HL-60/S4 treated with retinoic acid at 250 ng/mL for 4 days and 3 days (cell line): Measurements from ENCODE around the gene TUBG1.

ENCODE experiments used
- in situ Hi-C: fragments of 300-500 bp; cut with MboI; formaldehyde crosslinking; loops from 2 replicates; pipeline ENCODE4 v1.7.0; 2022; ENCODE audit warnings: low sequenced_read_pairs

The TUBG1 gene

GRCh38 chr17:42609182-42609813 lies at the start of gene TUBG1, which contains the start of gene RETREG3:
Gene TUBG1 (plus strand): TSS chr17:42609683. CDS start chr17:42609738, 55 bp downstream.
Gene RETREG3 (minus strand): TSS chr17:42609374. CDS start chr17:42609324, 50 bp downstream.
- in situ Hi-C loops, result no loop called here

- in situ Hi-C loops, result no loop called here
Measured at GRCh38 chr17:42560246-42560645, 49.2 kb upstream of the TUBG1 start.

DNA sequence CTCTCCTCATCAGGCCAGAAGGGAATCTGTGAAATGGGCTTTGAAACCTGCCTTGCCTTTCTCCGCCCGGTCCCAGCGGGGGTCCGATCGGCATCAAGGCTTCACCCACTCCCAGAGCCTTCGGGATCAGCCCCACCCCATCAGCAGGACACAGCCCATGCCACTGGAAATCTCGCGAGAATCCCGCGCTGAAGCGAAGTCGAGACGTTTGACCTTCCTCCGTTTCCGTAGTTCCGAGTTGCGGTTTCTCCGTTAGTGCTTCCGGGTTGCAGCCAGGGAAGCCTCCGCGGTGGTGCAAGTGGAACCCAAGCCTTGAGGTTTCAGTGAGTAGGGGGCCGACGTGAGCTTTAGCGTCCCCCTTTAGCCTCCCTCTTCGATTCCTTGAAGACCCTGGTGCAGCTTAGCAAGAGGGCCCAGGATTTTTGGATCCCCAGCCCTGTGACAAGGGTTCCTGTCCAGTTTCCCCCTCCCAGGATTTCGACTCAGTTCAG lies 47.5 kb upstream of the TUBG1 start, which contains the start of gene COASY:
Gene COASY (plus strand): TSS at position 252 of the 491 bp plus-strand sequence. CDS start 475 bp downstream, outside the sequence.
- in situ Hi-C loops, result no loop called here

- in situ Hi-C loops, result no loop called here
Measured at GRCh38 chr17:42562388-42563142, 46.9 kb upstream of the TUBG1 start.

DNA sequence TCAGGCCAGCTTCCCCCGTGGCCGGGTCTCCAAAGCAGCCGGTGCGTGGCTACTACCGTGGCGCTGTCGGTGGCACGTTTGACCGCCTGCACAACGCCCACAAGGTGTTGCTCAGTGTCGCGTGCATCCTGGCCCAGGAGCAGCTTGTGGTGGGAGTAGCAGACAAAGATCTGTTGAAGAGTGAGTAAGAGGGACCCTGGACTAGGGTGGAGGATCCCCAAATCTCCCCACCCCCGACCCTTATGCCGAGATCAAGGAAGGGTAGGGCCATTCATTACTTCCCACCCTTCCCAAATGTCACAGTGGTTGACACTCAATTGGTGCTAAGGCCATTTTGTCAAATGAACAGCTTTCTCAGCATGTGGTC lies 46.4 kb upstream of the TUBG1 start:
- in situ Hi-C loops, result no loop called here

GRCh38 chr17:42563543-42563942 lies 45.9 kb upstream of the TUBG1 start:
- in situ Hi-C loops, result no loop called here

DNA sequence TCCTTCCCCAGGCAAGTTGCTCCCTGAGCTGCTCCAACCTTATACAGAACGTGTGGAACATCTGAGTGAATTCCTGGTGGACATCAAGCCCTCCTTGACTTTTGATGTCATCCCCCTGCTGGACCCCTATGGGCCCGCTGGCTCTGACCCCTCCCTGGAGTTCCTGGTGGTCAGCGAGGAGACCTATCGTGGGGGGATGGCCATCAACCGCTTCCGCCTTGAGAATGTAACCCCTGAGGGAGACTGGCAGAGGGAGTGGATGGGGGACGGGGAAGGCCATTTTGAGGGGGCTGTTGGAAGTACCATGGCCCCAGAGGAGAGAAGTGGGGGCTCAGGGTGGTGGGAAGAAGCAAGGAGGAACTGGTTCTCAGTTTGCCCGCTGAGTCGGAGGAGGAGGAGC lies 45.5 kb upstream of the TUBG1 start:
- in situ Hi-C loops, result no loop called here

GRCh38 chr17:42564815-42565522 lies 44.5 kb upstream of the TUBG1 start:
- in situ Hi-C loops, result no loop called here

DNA sequence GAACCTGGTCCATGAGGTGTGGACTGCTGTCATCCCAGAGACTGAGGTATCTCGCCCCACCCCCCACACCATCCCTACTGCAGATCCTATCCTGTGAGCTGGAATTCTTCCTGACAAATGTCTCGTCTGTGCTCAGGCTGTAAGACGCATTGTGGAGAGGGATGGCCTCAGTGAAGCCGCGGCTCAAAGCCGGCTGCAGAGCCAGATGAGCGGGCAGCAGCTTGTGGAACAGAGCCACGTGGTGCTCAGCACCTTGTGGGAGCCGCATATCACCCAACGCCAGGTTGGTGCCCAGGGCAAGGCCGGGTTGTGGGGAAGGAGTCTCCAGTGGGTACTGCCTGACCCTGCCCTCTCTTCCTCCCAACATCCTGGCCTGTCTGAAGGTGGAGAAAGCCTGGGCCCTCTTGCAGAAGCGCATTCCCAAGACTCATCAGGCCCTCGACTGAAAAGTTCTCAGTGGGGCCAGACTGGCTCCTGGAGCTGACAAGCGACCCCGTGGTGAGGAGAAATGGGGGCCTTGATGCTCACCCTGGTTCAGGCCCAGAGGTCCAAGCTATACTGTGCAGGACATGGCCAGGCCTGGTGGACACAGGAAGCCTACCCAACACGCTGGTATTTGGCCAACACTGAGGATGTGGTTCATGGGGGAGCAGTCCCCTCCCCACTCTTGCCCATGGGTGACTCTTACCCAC lies 43.8 kb upstream of the TUBG1 start:
- in situ Hi-C loops, result no loop called here

DNA sequence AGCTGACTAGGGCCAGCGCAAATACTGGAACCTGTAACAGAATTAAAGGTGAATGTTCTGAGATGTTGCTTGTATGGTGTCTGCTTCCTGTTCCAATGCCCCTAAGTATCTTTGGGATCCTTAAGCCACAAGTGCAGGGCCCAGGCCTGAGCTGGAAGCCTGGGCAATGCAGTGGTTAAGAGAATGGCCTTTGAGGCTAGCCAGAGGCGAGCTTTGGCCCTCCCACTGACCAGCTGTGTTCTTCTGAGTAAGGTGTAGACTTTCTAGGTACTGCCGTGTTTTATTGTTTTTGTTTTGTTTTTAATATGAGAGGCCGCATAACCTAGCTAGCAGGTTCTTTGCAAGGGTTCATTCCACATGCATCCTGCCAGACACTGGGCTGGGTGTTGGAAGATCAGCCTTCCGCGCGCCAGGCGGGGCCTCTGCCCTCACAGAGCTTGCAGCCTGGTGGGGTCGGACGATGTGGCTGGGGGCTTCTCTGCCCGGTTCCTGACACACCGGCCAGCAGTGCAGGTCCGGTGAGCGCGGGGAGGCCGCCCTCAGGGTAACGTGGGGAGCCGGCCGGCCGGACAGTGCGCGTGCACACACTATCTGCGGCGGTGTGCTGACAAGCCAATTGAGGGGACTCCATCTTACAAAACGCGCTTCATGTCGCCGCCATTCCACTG lies 43.1 kb upstream of the TUBG1 start:
- in situ Hi-C loops, result no loop called here

DNA sequence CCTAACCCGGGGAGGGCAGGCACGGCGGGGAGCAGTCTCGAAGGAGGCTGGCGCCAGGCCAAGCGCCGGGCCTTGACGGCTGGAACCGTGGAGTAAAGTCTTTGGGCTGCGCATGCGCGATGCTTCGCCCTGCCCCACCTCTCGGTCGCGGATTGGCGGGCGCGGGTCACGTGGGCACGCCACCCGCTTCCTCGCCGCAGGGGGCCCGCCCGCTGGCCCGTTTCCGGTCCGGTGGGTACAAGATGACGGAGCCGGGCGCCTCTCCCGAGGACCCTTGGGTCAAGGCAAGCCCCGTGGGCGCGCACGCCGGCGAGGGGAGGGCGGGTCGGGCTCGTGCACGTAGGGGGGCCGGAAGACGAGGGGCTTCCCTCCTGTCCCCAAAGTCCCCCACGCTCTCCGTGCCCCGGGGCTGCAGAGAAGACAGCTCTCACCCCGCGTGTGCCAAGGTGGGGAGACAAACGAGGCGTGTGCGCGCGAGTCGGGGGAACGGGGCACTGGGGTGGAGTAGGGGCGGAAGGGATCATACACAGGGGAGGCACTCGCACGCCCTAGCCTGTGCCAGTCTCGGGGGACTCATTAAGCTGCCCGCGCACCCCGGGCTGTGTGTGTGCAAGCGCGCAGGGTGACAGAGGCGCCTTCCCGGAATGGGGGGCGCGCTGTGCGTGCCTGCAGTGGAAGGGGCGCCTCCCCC lies 42.5 kb upstream of the TUBG1 start, which contains the start of gene MLX:
Gene MLX (plus strand): TSS at position 218 of the 691 bp plus-strand sequence. CDS start 25 bp downstream, at position 243.
- in situ Hi-C loops, result no loop called here

DNA sequence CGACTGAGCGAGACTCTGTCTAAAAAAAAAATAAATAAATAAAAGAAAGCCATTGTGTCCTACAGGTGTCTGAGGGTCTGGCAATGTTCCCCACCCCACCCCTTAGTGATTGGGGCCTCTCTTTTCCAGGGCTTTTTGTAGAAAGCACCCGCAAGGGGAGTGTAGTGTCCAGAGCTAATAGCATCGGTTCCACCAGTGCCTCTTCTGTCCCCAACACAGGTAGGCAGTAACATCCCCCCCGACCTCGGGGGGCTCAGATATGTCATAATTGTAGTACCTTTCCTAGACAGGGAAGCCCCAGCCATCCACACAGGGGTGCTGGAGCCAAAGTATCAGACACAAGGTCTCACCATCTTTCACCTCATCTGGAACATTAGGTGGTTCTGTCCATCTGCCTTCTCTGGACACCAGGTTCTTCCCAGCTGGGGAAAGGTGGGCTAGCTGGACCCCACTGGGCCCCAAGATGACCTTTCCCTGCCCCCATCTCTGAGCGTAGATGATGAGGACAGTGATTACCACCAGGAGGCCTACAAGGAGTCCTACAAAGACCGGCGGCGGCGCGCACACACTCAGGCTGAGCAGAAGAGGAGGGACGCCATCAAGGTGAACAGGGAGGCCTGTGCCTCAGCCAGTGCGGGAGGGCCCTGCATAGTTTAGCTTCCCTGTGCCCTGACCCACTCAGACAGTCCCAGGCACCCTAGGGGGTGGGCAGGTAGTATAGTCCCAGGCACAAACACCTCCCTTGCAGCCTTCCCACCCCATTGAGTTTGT lies 41.0 kb upstream of the TUBG1 start:
- in situ Hi-C loops, result no loop called here

- in situ Hi-C loops, result no loop called here
Measured at GRCh38 chr17:42571435-42572225, 37.9 kb upstream of the TUBG1 start.

GRCh38 chr17:42573095-42573494 lies 36.4 kb upstream of the TUBG1 start:
- in situ Hi-C loops, result no loop called here

- in situ Hi-C loops, result no loop called here
Measured at GRCh38 chr17:42574463-42574862, 35.0 kb upstream of the TUBG1 start.

- in situ Hi-C loops, result no loop called here
Measured at GRCh38 chr17:42577140-42577531, 32.3 kb upstream of the TUBG1 start.

DNA sequence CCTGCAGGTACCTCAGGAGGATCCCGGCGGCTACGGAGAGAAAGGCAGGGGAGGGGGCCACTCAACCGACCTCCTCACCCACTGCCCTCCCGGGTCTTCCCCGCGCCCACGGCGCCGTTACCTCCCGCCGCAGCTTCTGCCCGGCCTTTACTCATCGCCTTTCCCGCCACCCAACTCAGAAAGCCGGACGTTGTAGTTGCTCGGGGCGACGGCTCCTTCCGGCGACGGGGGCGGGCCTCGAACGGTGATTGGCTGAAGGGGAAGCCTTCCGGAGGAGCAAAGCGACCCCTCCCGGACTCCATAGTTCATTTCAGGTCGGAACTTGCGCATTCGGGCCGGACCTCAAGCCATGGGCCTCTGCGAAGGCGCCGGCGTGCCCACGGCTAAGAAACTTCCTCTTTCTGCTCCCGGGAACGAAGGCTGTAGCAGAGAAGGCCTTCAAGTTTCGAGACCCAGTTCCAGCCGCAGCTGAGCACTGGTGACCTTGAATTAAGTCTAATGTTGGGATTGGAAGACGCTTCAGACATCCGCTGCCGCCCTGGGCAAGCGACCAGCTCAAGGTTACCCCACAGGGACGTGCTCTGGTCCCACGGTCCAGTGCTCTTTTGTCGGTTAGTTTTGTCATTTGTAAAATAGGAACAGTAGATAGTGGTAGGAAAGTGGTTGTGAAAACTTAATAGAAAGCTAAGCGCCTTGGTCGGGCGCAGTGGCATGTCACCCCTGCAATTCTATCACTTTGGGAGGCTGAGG lies 31.8 kb upstream of the TUBG1 start, which contains the start of gene PSMC3IP:
Gene PSMC3IP (minus strand): TSS at position 198 of the 750 bp plus-strand sequence. CDS start 43 bp downstream, at position 155.
- in situ Hi-C loops, result no loop called here
